Measurements from ENCODE around the gene PROZ.
"Not testable (repeated sequence)": the region's sequence is repeated elsewhere in the genome, so short reads cannot be mapped to it uniquely, and the experiment has no call there.

PROZ gene

GRCh38 chr13:113157929-113158747, at the start of gene PROZ:
Gene PROZ (plus strand): TSS chr13:113158648. CDS start chr13:113158661, 13 bp downstream.
- DNase-seq (ENCODE audit: low read depth) = no peak

GRCh38 chr13:113109151-113110047, 49.0 kb upstream of the PROZ start:
- DNase-seq (ENCODE audit: low read depth) = no peak

- no peak for DNase-seq (ENCODE audit: low read depth)
Observed at GRCh38 chr13:113110048-113110851, 48.2 kb upstream of the PROZ start.

GRCh38 chr13:113110852-113111315, 47.6 kb upstream of the PROZ start:
- no peak for DNase-seq (ENCODE audit: low read depth)

- DNase-seq (ENCODE audit: low read depth) = not testable (repeated sequence)
Observed at GRCh38 chr13:113111821-113112220, 46.6 kb upstream of the PROZ start.

GRCh38 chr13:113112475-113112874, 46.0 kb upstream of the PROZ start:
- DNase-seq (ENCODE audit: low read depth) = not testable (repeated sequence)

- no peak for DNase-seq (ENCODE audit: low read depth)
Observed at GRCh38 chr13:113112893-113113845, 45.3 kb upstream of the PROZ start.

- DNase-seq (ENCODE audit: low read depth) = no peak
Observed at GRCh38 chr13:113113846-113114271, 44.6 kb upstream of the PROZ start.

GRCh38 chr13:113114511-113115362, 43.7 kb upstream of the PROZ start:
- no peak for DNase-seq (ENCODE audit: low read depth)

- DNase-seq (ENCODE audit: low read depth) = no peak
Observed at GRCh38 chr13:113115363-113116205, 42.9 kb upstream of the PROZ start.

GRCh38 chr13:113116206-113116800, 42.1 kb upstream of the PROZ start:
- DNase-seq (ENCODE audit: low read depth) = no peak

GRCh38 chr13:113116871-113117271, 41.6 kb upstream of the PROZ start:
- DNase-seq (ENCODE audit: low read depth) = no peak

GRCh38 chr13:113117335-113117872, 41.0 kb upstream of the PROZ start:
- DNase-seq (ENCODE audit: low read depth) = no peak

- DNase-seq (ENCODE audit: low read depth) = no peak
Observed at GRCh38 chr13:113117911-113118260, 40.6 kb upstream of the PROZ start.

- DNase-seq (ENCODE audit: low read depth) = no peak
Observed at GRCh38 chr13:113118261-113119021, 40.0 kb upstream of the PROZ start.

- no peak for DNase-seq (ENCODE audit: low read depth)
Observed at GRCh38 chr13:113119166-113119821, 39.2 kb upstream of the PROZ start.

- DNase-seq (ENCODE audit: low read depth) = no peak
Observed at GRCh38 chr13:113119822-113120189, 38.6 kb upstream of the PROZ start.
